ENCODE data around the gene CROCC.
"Not testable (repeated sequence)": the region's sequence is repeated elsewhere in the genome, so short reads cannot be mapped to it uniquely, and the experiment has no call there.

DNA sequence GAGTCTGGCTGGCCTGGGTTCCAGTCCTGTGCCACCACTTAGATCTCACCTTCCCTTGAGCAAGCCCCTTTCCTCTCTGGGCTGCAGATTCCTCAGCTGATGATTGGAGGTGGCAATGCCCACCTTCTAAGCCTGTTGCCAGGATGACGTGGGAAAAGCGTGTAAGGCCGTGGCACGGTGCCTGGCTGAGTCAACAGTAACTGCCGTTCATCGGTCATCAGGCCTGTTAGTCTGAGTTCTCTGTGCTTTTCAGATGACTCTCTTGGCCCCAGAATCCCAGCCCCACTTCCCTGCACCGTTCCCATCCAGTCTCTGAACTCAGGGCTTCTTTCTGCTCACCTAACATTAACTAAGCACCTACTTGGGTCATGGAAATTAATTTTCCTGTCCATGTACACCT, 27.3 kb downstream of the CROCC start:
- TF ChIP-seq CTCF (IDR thresholded peaks at IDR 0.05); POLR2A (IDR thresholded peaks at IDR 0.05); EP300 (IDR thresholded peaks at IDR 0.05; ENCODE audit: low read depth); POLR2AphosphoS5 (IDR thresholded peaks at IDR 0.05): not testable (repeated sequence)

Data from transverse colon (tissue), 4 donors.